ENCODE results near the gene COL23A1. TPM values are rescaled to one million over a fixed set of nuclear protein-coding genes. Genes with fewer than 3 reads are reported as not detected.

The COL23A1 gene
- total RNA-seq, 1 donor from 2014 or later = 2.9 TPM

- no peak for DNase-seq
- TF ChIP-seq, protein P1, sequence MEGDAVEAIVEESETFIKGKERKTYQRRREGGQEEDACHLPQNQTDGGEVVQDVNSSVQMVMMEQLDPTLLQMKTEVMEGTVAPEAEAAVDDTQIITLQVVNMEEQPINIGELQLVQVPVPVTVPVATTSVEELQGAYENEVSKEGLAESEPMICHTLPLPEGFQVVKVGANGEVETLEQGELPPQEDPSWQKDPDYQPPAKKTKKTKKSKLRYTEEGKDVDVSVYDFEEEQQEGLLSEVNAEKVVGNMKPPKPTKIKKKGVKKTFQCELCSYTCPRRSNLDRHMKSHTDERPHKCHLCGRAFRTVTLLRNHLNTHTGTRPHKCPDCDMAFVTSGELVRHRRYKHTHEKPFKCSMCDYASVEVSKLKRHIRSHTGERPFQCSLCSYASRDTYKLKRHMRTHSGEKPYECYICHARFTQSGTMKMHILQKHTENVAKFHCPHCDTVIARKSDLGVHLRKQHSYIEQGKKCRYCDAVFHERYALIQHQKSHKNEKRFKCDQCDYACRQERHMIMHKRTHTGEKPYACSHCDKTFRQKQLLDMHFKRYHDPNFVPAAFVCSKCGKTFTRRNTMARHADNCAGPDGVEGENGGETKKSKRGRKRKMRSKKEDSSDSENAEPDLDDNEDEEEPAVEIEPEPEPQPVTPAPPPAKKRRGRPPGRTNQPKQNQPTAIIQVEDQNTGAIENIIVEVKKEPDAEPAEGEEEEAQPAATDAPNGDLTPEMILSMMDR (IDR thresholded peaks at IDR 0.05; ENCODE audit: partially characterized antibody, unreplicated experiment) = no peak
- no peak overlapping the region for H3K27ac Mint-ChIP-seq (ENCODE audit: unreplicated experiment)
- H3K27me3 Mint-ChIP-seq (ENCODE audit: unreplicated experiment) = no peaks in the 10 kb centered on the region
- peaks cover 16% of the 10 kb centered on the region for H3K36me3 Mint-ChIP-seq (ENCODE audit: unreplicated experiment)
- H3K4me1 Mint-ChIP-seq (ENCODE audit: low read depth, unreplicated experiment) = no peaks in the 10 kb centered on the region
- no peak overlapping the region for H3K4me3 Mint-ChIP-seq (ENCODE audit: unreplicated experiment)
- no peaks in the 10 kb centered on the region for H3K9me3 Mint-ChIP-seq (ENCODE audit: unreplicated experiment)
Observed at GRCh38 chr5:178605788-178606187, 15.6 kb upstream of the COL23A1 start.

DNA sequence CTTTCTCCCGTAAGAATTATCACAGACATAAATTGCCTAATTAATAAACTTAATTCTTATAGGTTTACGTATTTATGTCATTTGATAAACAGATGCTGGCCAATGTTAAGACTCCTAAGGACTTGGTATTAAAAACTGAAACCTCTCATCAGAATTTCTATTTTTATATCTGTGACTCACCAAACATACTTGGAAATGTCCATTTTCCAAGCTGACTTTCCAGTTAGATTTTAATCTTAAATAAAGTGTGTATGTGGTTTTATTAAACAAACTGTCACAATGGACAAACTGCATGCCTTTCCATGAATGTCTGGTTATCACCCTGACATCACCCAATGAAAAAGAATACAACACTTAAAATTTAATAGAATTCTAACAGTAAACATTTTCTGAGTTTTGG is 12.6 kb upstream of the COL23A1 start:
- H3K36me3 Mint-ChIP-seq (ENCODE audit: unreplicated experiment) = peaks cover 25% of the 10 kb centered on the region
- H3K9me3 Mint-ChIP-seq (ENCODE audit: unreplicated experiment) = no peaks in the 10 kb centered on the region
- no peak for DNase-seq
- no peaks in the 10 kb centered on the region for H3K4me1 Mint-ChIP-seq (ENCODE audit: low read depth, unreplicated experiment)
- H3K4me3 Mint-ChIP-seq (ENCODE audit: unreplicated experiment) = no peak overlapping the region
- no peak overlapping the region for H3K27ac Mint-ChIP-seq (ENCODE audit: unreplicated experiment)
- H3K27me3 Mint-ChIP-seq (ENCODE audit: unreplicated experiment) = no peaks in the 10 kb centered on the region
- TF ChIP-seq, protein P1 (IDR thresholded peaks at IDR 0.05; ENCODE audit: partially characterized antibody, unreplicated experiment) = no peak

DNA sequence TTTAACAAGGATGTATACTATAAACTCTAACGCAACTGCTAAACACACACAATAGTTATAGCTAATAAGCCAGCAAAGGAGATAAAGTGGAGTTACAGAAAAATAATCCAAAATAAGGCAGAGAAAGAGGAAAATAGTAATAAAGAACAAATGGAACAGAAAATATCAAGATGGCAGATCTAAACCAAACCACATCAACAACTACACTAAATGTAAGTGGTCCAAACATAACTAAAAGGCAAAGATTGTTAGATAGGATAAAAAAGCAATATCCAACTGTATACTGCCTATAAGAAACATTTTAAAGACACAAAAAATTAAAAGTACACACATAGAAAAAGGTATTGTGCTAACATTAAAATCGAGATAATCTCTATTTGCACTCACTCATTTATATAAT is 5.6 kb upstream of the COL23A1 start:
- no peak for DNase-seq
- H3K36me3 Mint-ChIP-seq (ENCODE audit: unreplicated experiment) = peaks cover 35% of the 10 kb centered on the region

DNA sequence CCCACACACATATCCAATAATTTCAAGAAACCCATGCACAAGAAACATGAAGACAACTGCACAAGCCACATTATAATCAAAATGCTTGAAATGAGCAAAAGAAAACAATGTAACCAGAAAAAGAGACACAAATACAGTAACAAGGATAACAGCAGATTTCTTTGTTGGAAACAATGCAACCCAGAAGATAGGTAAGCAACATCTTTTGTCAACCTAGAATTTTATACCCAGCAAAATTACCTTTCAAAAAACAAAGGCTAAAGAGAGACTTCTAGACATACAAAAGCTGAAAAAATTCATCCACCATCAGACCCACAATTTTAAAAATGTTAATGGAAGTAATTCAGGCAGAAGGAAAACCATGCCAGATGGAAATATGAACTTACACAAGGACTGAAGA is 5.0 kb upstream of the COL23A1 start:
- Mint-ChIP-seq H3K27ac (ENCODE audit: unreplicated experiment) (no peak overlapping the region), H3K4me3 (ENCODE audit: unreplicated experiment) (no peak overlapping the region), H3K27me3 (ENCODE audit: unreplicated experiment) (peaks cover 6% of the 10 kb centered on the region), H3K36me3 (ENCODE audit: unreplicated experiment) (peaks cover 35% of the 10 kb centered on the region), H3K9me3 (ENCODE audit: unreplicated experiment) (peaks cover 6% of the 10 kb centered on the region), H3K4me1 (ENCODE audit: low read depth, unreplicated experiment) (no peaks in the 10 kb centered on the region)
- DNase-seq = no peak
- TF ChIP-seq, protein P1 (IDR thresholded peaks at IDR 0.05; ENCODE audit: partially characterized antibody, unreplicated experiment) = no peak

More for the DNA sequence above, 5.6 kb upstream of the COL23A1 start:
- Mint-ChIP-seq H3K4me3 (ENCODE audit: unreplicated experiment) (no peak overlapping the region), H3K9me3 (ENCODE audit: unreplicated experiment) (peaks cover 4% of the 10 kb centered on the region), H3K27ac (ENCODE audit: unreplicated experiment) (no peak overlapping the region), H3K4me1 (ENCODE audit: low read depth, unreplicated experiment) (no peaks in the 10 kb centered on the region), H3K27me3 (ENCODE audit: unreplicated experiment) (peaks cover 3% of the 10 kb centered on the region)
- TF ChIP-seq, protein P1 (IDR thresholded peaks at IDR 0.05; ENCODE audit: partially characterized antibody, unreplicated experiment) = no peak

- H3K9me3 Mint-ChIP-seq (ENCODE audit: unreplicated experiment) = peaks cover 6% of the 10 kb centered on the region
- H3K4me3 Mint-ChIP-seq (ENCODE audit: unreplicated experiment) = peak overlapping the region; percentile 88
- peaks cover 22% of the 10 kb centered on the region for H3K36me3 Mint-ChIP-seq (ENCODE audit: unreplicated experiment)
- DNase-seq = no peak
- no peaks in the 10 kb centered on the region for H3K4me1 Mint-ChIP-seq (ENCODE audit: low read depth, unreplicated experiment)
- no peak overlapping the region for H3K27ac Mint-ChIP-seq (ENCODE audit: unreplicated experiment)
- peaks cover 6% of the 10 kb centered on the region for H3K27me3 Mint-ChIP-seq (ENCODE audit: unreplicated experiment)
- TF ChIP-seq, protein P1 (IDR thresholded peaks at IDR 0.05; ENCODE audit: partially characterized antibody, unreplicated experiment) = no peak
Observed at GRCh38 chr5:178590924-178591423, 781 bp upstream of the COL23A1 start.

Measured in glutamatergic neuron (in vitro differentiated cells).